Measurements from ENCODE around the gene LIPT2.

DNA sequence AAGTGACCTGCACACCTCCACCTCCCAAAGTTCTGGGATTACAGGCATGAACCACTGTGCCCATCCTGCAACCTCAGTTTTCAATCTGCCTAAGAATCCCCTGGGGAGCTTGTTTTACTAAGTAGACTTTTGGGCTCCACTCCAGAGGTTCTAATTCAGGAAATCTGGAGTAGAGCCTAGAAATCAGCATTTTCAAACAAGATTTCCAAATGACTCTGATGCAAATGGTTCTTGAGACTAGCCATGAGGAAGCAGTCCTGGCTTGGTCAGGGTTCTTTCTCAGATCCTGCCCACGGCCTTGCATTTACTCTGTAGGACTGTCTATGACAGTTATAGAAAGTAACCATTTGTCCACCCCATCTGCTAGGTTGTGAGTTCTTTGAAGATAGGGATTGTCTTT is 24.6 kb downstream of the LIPT2 start:
- TF ChIP-seq, protein P1, sequence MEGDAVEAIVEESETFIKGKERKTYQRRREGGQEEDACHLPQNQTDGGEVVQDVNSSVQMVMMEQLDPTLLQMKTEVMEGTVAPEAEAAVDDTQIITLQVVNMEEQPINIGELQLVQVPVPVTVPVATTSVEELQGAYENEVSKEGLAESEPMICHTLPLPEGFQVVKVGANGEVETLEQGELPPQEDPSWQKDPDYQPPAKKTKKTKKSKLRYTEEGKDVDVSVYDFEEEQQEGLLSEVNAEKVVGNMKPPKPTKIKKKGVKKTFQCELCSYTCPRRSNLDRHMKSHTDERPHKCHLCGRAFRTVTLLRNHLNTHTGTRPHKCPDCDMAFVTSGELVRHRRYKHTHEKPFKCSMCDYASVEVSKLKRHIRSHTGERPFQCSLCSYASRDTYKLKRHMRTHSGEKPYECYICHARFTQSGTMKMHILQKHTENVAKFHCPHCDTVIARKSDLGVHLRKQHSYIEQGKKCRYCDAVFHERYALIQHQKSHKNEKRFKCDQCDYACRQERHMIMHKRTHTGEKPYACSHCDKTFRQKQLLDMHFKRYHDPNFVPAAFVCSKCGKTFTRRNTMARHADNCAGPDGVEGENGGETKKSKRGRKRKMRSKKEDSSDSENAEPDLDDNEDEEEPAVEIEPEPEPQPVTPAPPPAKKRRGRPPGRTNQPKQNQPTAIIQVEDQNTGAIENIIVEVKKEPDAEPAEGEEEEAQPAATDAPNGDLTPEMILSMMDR (IDR thresholded peaks at IDR 0.05), result no peak
- no peak for TF ChIP-seq POLR2A (IDR thresholded peaks at IDR 0.05)
